AG10803 (cell line): Measurements from ENCODE around the gene PPDPF.

Experiments
- DNase-seq: peaks from one replicate; pipeline ENCODE4 v3.0.0; 2010; ENCODE audit warnings: low read depth
- H3K4me3 ChIP-seq: 2 replicates; pipeline ENCODE4 v1.5.1; 2011; ENCODE audit warnings: mild to moderate bottlenecking, low read length, control low read depth
- CTCF ChIP-seq: conservative IDR thresholded peaks from 2 replicates; pipeline ENCODE4 v1.5.1; 2011; ENCODE audit warnings: mild to moderate bottlenecking, low read length, control low read depth, inconsistent platforms

PPDPF gene

GRCh38 chr20:63543733-63544132 lies 23.2 kb downstream of the PPDPF start:
- TF ChIP-seq CTCF = no peak
- no peak overlapping the region for H3K4me3 ChIP-seq
- DNase-seq = no peak

- no peak for TF ChIP-seq CTCF
- DNase-seq = no peak
- no peak overlapping the region for H3K4me3 ChIP-seq
Observed at GRCh38 chr20:63544241-63544957, 23.8 kb downstream of the PPDPF start.

GRCh38 chr20:63544958-63545516 lies 24.5 kb downstream of the PPDPF start:
- no peak for DNase-seq
- H3K4me3 ChIP-seq = no peak overlapping the region
- no peak for TF ChIP-seq CTCF

GRCh38 chr20:63545814-63546213 lies 25.2 kb downstream of the PPDPF start:
- DNase-seq = no peak
- no peak for TF ChIP-seq CTCF
- H3K4me3 ChIP-seq = no peak overlapping the region

GRCh38 chr20:63546256-63546955 lies 25.8 kb downstream of the PPDPF start:
- H3K4me3 ChIP-seq = no peak overlapping the region

GRCh38 chr20:63546956-63547724 lies 26.6 kb downstream of the PPDPF start:
- no peak overlapping the region for H3K4me3 ChIP-seq
- DNase-seq = no peak
- no peak for TF ChIP-seq CTCF

More at GRCh38 chr20:63546256-63546955, 25.8 kb downstream of the PPDPF start:
- TF ChIP-seq CTCF = no peak
- DNase-seq = no peak
